GM12801 (cell line): ENCODE data around the gene ADAM10.

Experiments
- CTCF ChIP-seq: IDR thresholded peaks from one replicate; pipeline ENCODE4 v1.5.1; 2011; ENCODE audit warnings: control low read depth; ENCODE audit not compliant: insufficient read length; ENCODE audit errors: extremely low read depth

The ADAM10 gene

DNA sequence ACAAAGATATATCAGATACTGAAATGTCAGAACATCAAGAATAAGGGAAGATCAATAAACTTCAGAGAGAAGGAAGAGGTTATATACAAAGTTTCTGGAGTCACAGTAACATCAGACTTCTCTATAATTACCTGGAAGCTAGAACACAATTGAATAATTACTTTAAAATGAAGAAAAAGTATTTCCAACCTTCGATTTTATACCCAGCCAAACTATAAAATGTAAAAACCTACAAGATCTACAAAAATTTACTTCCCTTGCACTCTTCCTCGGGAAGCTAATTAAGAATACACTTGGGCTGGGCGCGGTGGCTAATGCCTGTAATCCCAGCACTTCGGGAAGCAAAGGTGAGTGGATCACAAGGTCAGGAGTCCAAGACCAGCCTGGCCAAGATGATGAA lies 15.0 kb upstream of the ADAM10 start:
- no peak for TF ChIP-seq CTCF

- no peak for TF ChIP-seq CTCF
Observed at GRCh38 chr15:58762731-58763130, 13.2 kb upstream of the ADAM10 start.

DNA sequence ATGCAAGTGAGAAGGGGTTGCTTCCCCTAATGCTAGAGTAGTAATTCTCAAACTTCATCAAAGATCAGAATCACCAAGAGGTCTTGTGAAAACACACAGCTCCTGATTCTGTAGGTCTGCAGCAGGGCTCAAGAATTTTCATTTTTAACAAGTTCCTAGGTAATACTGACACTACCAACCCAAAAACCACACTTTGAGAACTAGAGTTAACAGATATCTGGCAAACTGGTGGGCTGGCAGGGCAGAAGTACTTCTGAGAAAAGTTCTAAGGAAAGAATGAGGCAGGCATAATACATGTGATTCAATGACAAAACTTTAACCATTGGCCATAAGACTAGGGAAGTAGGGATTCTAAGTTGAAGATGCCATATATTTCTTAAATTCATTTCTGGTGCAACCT lies 12.8 kb upstream of the ADAM10 start:
- TF ChIP-seq CTCF = no peak

GRCh38 chr15:58761010-58761388 lies 11.5 kb upstream of the ADAM10 start:
- TF ChIP-seq CTCF = no peak

DNA sequence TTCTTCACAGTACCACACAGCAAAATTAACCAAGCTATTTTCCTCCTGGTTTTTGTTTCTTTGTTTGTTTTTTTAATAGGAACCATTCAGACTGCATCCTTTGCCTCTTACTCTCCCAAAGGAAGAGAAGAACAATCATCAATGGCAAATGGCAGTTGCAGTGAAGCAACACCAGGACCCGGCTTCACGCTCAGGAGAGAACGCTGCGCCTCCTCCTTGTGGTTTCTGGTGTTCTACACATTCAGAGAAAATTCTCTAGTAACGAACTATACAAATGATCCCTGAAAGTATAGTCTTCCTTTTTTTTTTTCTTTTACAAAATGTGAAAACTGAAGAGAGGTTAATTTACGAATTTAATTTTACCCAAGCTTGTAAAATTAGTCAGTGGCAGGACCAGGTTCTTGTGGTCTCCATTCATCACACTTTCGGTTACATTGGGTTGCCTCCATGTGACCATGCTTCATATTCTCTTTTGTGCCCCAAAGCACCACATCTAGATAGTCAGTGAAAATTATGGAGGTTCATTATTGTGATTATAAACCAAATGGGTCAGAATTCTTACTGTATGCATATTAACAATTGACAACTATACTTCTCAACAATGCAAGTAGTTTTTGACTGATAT lies 11.0 kb upstream of the ADAM10 start:
- no peak for TF ChIP-seq CTCF

DNA sequence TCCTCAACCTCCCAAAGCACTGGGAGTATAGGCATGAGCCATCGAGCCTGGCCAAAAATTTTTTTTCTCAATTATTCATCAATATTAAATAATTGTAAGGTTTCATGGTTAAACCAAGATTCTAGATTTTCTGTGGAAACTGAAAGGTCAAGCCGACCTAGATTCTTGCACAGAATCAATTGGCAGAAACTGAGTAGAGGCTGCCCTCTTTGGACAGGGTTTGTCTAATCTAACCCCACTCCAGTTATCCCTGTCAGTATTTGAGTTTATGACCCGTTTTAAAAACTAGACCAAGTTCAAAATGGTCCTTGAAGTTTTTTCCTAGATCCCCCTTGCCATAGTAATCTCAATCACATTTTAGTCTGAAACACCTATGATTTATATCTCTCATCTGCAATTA lies 8.6 kb upstream of the ADAM10 start:
- TF ChIP-seq CTCF = no peak

DNA sequence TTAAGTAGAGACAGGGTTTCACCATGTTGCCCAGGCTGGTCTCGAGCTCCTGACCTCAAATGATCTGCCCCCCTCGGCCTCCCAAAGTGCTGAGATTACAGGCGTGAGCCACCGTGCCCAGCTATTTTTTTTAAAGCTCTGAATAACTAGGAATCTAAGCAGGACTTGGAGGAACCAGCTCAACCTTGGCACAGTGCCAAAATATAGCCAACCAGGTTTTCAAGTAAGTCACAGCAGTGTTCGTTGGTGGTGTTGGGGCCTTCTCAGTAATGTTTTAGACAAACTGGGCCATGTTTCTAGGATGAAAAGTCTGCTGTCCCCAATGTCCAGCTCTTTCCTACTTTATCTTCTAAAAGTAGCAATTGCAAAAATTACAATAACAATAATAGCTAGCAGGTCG lies 6.4 kb upstream of the ADAM10 start:
- no peak for TF ChIP-seq CTCF
